AG09319 (cell line): ENCODE results near the gene NLE1.
"Not testable (repeated sequence)": the region's sequence is repeated elsewhere in the genome, so short reads cannot be mapped to it uniquely, and the experiment has no call there.

Experiments used
- DNase-seq: peaks from one replicate; pipeline ENCODE4 v3.0.0-alpha.2; 2010; ENCODE audit warnings: low read depth; ENCODE audit errors: extremely low read depth
- CTCF ChIP-seq: IDR thresholded peaks from 2 replicates; pipeline ENCODE4 v1.5.1; 2011; ENCODE audit warnings: low read depth, mild to moderate bottlenecking, inconsistent platforms, low read length, moderate library complexity

Gene NLE1

GRCh38 chr17:35127751-35128514 is 14.2 kb downstream of the NLE1 start:
- TF ChIP-seq CTCF, result no peak
- DNase-seq, result peak; percentile 81

GRCh38 chr17:35121315-35121714 is 20.8 kb downstream of the NLE1 start, which contains the start of gene FNDC8:
TSS of gene FNDC8 (plus strand) at chr17:35121615. CDS start at chr17:35121694, 79 bp downstream.
- DNase-seq, result no peak
- TF ChIP-seq CTCF, result no peak

GRCh38 chr17:35119370-35120165 is 22.5 kb downstream of the NLE1 start, which contains the start of gene RAD51D:
TSS of gene RAD51D (minus strand) at chr17:35119860. CDS start at chr17:35119613, 247 bp downstream.
- DNase-seq, result no peak
- peak; percentile 64 for TF ChIP-seq CTCF

- no peak for DNase-seq
- TF ChIP-seq CTCF, result peak; percentile 23
Measured at GRCh38 chr17:35117984-35118383, 24.1 kb downstream of the NLE1 start.

- TF ChIP-seq CTCF, result no peak
- no peak for DNase-seq
Measured at GRCh38 chr17:35116845-35117244, 25.3 kb downstream of the NLE1 start.

- DNase-seq, result not testable (repeated sequence)
Measured at GRCh38 chr17:35110791-35111190, 31.3 kb downstream of the NLE1 start.

- TF ChIP-seq CTCF, result no peak
- no peak for DNase-seq
Measured at GRCh38 chr17:35104844-35105450, 37.2 kb downstream of the NLE1 start.
